Right ventricle myocardium superior (tissue), 1 donor: ENCODE measurements around the gene HEPHL1. TPM values are rescaled to one million over a fixed set of nuclear protein-coding genes. Genes with fewer than 3 reads are reported as not detected.
A peak's percentile ranks its signal among the peaks of the same experiment; 100 is the strongest.

ENCODE experiments used
- ATAC-seq: fragments of 200-7000 bp; cut with Tn5 transposase; one replicate; pipeline ENCODE4 v1.9.1; 2020; ENCODE audit warnings: mild to moderate bottlenecking; ENCODE audit not compliant: poor library complexity
- DNase-seq: peaks from one replicate; pipeline ENCODE4 v3.0.0-alpha.2; 2020
- intact Hi-C: fragments of 100-400 bp; cut with DNase I; formaldehyde crosslinking; loops from one replicate; pipeline ENCODE4 v1.11.2; 2022
- total RNA-seq: library from RNA; stranded (reverse); fragmentation: NEBNext Ultra II Directional; extraction: Animal tissue kit (Norgen Biotek cat#: 25700); gene quantifications from one replicate; pipeline ENCODE4 v1.2.1, GENCODE V29; 2021
- donor health status: DM: no; HTN: yes; CAD: no; lungs with severe emphysema.

The HEPHL1 gene
- total RNA-seq, 1 donor from 2014 or later: not detected

DNA sequence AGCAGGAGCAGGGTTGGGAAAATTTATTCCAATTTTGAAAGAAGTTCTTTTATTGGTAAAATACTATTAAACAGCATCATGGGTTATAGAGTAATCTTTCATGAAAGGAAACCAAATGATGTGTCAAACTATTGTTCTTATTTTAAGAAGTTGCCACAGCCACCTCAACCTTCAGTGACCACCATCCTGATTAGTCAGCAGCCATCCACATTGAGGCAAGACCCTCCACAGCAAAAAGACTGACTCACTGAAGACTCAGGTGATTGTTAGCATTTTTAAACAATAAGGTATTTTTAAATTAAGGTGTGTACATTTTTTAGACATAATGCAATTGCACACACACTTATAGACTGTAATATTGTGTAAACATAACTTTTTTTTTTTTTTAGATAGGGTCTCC lies 3.7 kb upstream of the HEPHL1 start:
- ATAC-seq: no peak
- intact Hi-C loops: no loop called here
- no peak for DNase-seq

- DNase-seq: no peak
- ATAC-seq: no peak
- intact Hi-C loops: no loop called here
These were observed 2.4 kb upstream of the HEPHL1 start for GRCh38 chr11:94018721-94019120.

DNA sequence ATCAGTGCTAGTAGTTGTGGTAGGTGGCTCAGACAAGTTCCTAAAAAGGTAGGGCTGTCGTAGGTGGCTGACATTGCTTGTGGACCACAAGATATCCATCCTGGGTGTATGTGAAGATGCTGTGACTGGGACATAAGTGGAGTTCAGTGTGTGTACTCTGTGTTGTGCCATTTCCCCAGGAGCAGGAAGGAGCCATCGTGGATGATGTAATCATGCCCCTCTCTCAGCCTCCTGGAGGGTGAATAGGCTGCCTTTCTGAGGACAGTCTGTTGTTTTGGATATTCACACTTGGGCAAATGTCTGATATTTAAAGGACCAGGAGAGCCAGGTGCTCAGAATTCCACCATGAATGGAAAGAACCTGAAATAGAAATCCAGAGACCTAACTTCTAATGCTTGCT lies 2.7 kb downstream of the HEPHL1 start:
- intact Hi-C loops: no loop called here
- DNase-seq (no peak), ATAC-seq (peak; percentile 51)

- no peak for ATAC-seq
- no peak for DNase-seq
- intact Hi-C loops: no loop called here
These were observed 3.4 kb downstream of the HEPHL1 start for GRCh38 chr11:94024547-94024946.

DNA sequence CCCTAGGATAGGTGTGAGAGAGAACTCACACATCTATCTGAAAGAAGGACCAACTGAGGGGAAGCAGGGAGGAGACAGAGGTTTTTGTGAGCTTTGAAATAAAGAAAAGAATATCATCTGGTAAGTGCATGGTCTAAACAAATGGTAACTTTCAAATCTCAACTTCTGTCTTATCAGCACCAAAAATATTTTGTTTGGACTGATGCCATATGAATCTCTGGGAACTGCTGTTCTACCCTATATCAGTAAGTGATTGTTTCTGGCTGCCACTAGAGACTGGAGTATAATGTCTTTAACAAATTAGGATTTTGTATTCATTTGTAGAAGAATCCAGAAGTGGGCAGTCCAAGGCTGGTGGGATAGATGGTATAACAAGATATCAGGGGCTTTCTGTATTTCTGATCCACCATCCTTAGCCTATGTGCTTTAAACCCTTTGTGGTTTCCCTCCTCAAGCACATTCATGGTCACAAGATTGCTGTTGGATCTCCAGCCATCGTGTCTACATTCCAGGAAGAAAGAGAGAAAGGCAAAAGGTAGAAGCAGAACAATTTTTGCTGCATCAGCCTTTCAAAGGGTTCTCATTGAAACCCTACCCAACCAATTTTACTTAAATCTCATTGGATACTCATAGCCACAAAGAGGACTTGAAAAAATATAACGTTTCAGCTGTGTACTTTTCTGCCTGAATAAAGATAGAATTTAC lies 4.7 kb downstream of the HEPHL1 start:
- intact Hi-C loops: no loop called here
- DNase-seq (no peak), ATAC-seq (peak; percentile 18)

DNA sequence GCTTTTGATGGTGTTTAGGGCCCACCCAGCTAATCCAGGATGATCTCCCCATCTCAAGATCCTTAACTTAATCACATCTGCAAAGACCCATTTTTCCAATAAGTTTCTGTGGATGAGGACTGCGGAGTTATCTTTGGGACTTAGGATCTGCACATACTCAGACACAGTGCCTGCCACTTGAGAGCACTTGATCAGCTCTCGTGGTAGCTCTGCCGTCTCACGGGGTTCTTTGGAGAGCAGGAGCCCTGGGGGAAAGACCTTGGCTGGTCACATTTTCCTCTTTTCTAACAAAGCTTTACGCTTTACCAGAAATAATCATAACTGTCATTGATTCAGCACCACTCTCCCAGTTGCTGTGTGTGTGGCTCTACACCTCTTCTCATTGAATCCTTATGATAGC lies 6.1 kb downstream of the HEPHL1 start:
- ATAC-seq: no peak
- DNase-seq: no peak
- intact Hi-C loops: no loop called here

DNA sequence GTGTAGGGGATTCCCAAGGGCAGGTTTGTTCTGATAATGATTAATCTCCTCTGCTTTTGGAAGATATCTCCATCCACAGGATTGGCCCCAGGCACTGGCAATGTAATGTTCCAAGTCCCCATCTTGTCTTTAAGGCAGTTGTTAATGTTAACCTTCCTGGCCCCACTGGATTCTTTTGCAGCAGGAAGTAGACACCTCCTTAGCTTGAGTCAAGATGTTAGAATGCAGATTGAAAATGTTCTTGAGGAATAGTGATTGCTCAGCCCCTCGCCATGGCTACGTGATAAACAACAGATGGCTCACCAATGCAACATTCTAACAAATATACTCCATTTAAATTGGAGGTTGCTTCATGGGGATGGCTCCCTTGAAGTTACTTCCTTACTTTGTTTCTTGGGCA lies 7.3 kb downstream of the HEPHL1 start:
- ATAC-seq: no peak
- intact Hi-C loops: no loop called here
- DNase-seq: no peak

GRCh38 chr11:94030059-94030458 lies 8.9 kb downstream of the HEPHL1 start:
- DNase-seq: no peak
- ATAC-seq: no peak
- intact Hi-C loops: no loop called here

GRCh38 chr11:94031625-94032024 lies 10.5 kb downstream of the HEPHL1 start:
- DNase-seq (no peak), ATAC-seq (no peak)
- intact Hi-C loops: no loop called here

DNA sequence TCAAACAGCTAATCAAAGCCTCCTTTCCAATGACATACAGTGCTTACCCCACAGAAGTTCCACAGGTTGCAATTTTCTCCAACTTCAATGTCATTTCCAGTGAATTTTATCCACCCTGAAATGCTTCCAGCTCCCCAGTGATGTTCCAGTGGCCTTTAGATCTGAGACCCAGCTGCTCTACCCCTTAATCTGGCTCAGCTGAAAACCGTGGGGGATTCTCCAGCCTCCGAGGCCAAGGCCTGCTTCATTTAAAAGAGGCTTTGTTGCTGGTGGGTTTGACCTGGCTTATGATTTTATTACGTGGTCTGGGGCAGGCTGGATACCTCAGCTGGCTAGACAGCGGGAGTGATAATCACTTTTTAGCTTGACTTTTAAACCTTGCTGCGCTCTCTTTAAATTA lies 10.9 kb downstream of the HEPHL1 start:
- intact Hi-C loops: no loop called here
- ATAC-seq (peak; percentile 76), DNase-seq (no peak)

DNA sequence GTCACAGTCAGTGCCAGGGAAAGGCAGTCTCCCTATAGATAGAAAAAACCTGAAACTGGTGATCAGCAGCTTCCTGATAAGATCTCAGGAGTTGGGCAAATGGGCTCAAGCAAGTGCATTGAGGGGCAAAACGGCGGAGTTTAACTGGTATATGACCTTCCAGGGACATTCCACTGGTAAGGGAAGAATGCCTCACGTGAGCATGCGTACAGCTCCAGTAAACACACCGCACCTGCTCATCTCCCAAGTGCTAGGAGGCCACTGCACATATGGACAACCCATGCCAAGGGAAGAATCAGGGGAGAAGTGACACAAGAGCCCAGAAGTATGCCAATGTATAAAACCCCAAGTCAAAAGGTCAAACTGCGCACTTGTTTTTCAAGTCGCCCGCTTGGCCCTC lies 11.6 kb downstream of the HEPHL1 start:
- no peak for ATAC-seq
- no peak for DNase-seq

GRCh38 chr11:94034207-94034606 lies 13.1 kb downstream of the HEPHL1 start:
- ATAC-seq: no peak
- DNase-seq: no peak
- intact Hi-C loops: no loop called here

More for the DNA sequence above, 11.6 kb downstream of the HEPHL1 start:
- intact Hi-C loops: no loop called here

GRCh38 chr11:94036096-94036495 lies 14.9 kb downstream of the HEPHL1 start:
- intact Hi-C loops: no loop called here
- no peak for DNase-seq
- ATAC-seq: no peak

DNA sequence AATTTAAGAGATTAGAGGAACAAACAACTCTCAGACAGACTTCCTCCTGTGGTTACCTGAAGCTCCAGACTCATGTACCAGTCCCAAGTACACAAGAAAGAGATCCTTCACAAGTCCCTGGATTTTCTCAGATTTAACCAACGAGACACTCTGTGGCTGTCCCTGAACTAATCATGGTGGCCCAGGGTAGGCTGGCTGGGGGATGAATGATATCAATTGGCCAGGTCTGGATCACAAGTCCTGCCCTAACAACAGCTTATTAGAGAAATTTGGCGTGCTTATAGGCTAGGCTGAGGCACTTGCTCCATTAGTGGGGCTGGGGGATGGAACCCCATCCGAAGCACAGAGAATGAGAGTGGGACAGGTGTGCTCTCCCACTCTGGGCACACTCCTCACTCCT lies 22.1 kb downstream of the HEPHL1 start:
- no peak for DNase-seq
- no peak for ATAC-seq
- intact Hi-C loops: no loop called here

DNA sequence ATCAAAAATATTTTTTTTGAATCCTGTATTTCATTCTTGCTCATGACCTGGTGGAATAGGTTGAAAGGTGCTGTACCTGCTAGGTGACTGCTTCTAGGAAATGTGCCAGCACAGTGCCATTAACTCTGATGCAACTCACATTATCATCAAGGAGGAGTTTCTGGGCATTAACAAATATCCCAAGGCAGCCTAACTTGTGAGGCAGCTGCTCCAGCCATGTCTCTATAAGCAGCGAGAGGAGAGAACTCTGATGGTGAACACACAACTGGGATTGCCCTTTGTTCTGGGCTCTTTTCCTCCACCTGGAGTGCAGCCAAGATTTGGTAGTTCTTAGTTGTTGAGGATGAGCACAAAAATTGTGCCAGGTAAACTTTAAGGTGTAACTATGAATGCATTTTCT lies 25.6 kb downstream of the HEPHL1 start:
- DNase-seq (no peak), ATAC-seq (no peak)
- intact Hi-C loops: no loop called here

DNA sequence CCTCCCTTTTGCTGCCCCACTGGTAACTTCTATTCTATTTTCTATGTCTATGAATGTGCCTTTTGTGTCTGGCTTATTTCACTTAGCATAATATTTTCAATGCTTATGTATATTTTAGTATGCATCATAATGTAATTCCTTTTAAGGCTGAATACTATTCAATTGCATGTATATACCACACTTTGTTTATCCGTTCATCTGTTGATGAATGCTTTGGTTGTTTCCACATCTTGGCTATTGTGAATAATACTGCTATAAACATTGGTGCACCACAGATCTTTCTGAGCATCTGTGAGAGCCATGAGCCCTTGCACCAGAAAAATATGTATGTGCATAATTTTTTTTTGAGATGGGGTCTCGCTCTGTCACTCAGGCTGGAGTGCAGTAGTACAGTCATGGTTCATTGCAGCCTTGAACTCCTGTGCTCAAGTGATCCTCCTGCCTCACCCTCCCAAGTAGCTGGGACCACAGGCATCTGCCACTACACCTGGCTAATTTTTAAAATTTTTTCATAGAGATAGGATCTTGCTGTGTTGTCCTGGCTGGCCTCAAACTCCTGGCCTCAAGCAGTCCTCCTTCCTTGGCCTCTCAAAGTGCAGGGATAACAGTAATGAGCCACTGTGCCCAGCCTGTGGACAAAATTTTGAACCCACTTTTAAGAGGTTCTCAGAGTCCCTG lies 27.0 kb downstream of the HEPHL1 start:
- DNase-seq (no peak), ATAC-seq (no peak)
- intact Hi-C loops: no loop called here

DNA sequence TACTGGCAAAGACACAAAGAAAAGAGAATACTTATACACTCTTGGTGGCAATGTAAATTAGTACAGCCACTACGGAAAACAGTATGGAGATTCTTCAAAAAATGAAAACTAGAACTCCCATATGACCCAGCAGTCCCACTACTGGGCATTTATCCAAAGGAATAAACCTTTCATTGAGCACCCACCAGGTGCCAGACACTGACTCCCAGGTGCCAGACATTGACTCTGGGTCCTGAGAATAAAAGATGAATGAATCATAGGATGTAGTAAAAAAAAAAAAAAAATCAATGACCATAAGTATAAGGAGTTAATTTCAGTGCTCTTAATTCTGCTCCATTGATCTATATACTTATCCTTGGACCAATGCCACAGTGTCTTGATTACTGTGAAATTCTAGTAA lies 28.2 kb downstream of the HEPHL1 start:
- intact Hi-C loops: no loop called here
- DNase-seq (no peak), ATAC-seq (no peak)

DNA sequence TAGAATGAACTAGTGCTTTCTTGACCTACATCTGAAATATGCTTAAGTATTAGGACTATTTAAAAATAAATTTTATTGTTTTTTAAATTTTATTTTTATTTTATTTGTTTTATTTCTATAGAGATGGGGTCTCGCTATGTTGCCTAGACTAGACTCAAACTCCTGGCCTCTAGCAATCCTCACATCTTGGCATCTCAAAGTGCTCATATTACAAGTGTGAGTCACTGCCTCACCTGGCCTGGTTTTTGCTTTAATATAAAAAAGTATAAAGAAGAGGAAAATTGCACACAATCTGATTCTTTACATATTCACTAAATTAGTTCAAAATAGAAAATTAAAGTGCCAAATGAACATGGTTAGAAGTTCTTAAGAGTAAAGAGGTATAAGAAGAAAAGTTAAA lies 37.5 kb downstream of the HEPHL1 start:
- no peak for DNase-seq
- no peak for ATAC-seq
- intact Hi-C loops: no loop called here

- no peak for DNase-seq
- intact Hi-C loops: no loop called here
- no peak for ATAC-seq
These were observed 37.9 kb downstream of the HEPHL1 start for GRCh38 chr11:94059065-94059464.

DNA sequence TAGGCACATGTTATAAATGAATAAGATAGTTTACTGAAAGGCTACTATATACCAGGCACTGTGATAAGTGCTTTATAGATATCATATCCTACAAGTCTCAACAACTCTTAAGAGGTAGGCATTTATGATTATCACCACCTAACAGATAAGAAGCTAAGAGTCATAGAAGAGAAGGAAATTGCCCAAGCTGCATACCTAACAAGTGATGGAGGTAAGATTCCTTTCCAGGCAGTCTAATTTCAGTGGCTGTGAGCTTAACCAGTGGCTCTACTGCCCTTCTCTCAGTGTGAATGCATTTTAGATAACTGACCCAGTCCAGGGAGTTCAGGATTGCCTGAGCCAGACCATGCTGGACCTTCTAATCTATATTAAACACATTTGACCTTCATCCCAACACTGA lies 39.2 kb downstream of the HEPHL1 start:
- ATAC-seq: no peak
- DNase-seq: no peak
- intact Hi-C loops: no loop called here

DNA sequence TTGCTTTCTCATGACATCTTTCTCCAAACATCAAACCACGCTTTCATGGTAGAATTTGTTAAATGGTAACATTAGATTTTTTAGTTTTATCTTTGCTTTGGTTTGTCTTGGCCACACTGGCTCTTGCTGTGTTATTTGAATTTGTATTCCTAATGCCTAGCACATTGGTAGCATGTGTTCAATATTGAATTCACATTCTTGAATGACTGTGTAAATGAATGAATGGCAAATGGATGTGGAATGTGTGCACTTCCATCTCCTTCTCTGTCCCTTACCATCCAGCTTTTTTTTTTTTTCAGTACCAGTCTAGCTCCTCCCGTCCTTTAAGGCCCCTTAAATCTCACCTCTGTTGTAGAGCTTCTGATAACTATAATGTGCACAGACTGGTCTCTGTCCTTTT lies 41.2 kb downstream of the HEPHL1 start:
- DNase-seq (no peak), ATAC-seq (no peak)
- intact Hi-C loops: no loop called here
